Choroid plexus epithelial cell (primary cell): Measurements from ENCODE around the gene FAM53B.

Source experiments
- DNase-seq: peaks from one replicate; pipeline ENCODE4 v3.0.0-alpha.2; 2010; ENCODE audit warnings: low read depth
- H3K4me3 ChIP-seq: 2 replicates; pipeline ENCODE4 v1.5.1; 2011; ENCODE audit warnings: low read depth, mild to moderate bottlenecking, control low read depth, low read length, moderate library complexity
- CTCF ChIP-seq: conservative IDR thresholded peaks from 2 replicates; pipeline ENCODE4 v1.5.1; 2011; ENCODE audit warnings: low read depth, mild to moderate bottlenecking, control low read depth, inconsistent platforms, low read length, moderate library complexity

Gene FAM53B

DNA sequence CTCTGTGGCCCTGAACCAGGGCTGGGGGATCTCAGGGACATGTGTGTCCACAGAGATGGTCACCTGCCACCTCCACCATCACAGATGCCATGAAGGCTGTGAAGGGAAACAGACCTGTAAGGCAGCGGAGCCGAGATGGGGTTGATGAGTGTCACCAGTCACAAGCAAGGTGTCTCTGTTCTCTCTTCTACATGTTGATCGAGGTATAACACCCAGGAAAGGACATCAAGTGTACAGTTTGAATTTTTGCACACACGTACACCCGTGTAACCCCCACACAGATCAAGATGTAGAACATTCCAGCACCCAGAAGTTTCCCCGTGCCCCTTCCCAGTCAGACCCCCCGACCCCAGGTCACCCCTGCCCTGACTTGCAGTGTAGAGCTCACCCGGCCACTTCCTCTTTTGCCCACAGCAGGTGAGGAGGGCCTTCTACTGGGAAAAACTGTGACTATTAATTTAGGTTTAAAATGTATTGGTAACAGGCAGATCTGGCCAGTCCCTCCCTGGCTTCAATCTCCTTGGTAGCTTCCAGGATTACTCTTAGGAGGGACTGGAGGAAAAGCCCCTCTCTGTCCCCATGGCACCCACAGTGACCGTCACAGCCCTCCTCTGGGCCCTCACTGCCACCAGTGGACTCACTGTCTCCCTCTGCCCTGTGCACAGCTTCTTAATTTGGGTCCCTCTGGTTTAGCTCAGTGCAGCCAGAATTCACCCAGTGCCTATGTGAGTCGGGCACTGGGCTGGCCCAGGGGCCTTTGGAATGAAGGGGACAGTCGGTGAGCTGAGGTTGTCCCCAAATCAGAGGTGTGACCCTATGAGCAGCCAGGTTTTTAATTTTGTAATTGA, 174.3 kb downstream of the FAM53B start:
- H3K4me3 ChIP-seq, result no peak overlapping the region
- TF ChIP-seq CTCF, result no peak
- DNase-seq, result no peak
